ENCODE data around the gene ACADS.

The ACADS gene

DNA sequence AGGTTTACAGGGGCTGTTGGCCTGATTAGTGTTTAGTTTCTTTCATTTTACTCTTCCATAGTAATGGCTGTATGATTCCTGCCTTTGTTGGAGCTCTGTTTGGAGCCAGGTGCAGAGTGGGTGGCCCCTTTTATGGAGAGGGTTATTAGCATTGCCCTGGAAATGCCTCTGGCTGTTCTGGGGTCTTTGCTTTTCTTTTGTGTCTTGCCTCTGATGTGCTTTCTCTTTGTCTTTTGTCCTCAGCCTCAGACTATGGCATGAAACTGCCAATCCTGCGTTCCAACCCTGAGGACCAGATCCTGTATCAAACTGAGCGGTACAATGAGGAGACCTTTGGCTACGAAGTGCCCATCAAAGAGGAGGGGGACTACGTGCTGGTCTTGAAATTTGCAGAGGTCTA lies 31.8 kb upstream of the ACADS start:
- DNase-seq (ENCODE audit: low read depth, low spot score): no peak
- Histone ChIP-seq H3K27ac (no peak overlapping the region), H3K9me3 (ENCODE audit: low read depth, low read length) (no peaks in the 10 kb centered on the region), H3K9ac (ENCODE audit: insufficient read length) (no peak overlapping the region), H3K36me3 (ENCODE audit: insufficient read depth, low read length) (peaks cover 53% of the 10 kb centered on the region), H3K4me3 (no peak overlapping the region)
- TF ChIP-seq POLR2AphosphoS5 (IDR thresholded peaks at IDR 0.05; ENCODE audit: borderline replicate concordance, low read depth, low read length): no peak
- no peak for TF ChIP-seq FOXP2 (optimal IDR thresholded peaks at IDR 0.05; ENCODE audit: control extremely low read depth, extremely low read length, insufficient read depth)

DNA sequence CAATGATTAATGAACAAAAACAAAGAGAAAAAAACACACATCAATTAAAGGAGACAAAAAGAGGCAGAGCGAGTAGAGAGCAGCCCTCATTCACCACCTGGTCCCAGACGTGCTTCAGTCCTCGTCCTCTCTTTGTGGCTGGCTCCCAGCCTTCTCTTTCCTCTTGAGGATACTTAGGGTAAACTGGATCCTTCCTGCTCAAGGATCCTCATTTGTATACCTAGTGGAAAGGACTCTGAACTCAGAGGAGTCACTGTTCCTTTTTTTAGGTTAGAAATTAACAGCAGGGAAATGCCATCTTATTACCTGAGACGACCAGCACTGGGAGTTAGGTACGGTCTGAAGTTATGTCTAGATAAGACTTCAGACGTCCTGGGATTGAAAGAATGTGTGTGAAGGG lies 29.0 kb upstream of the ACADS start:
- H3K27ac ChIP-seq: no peak overlapping the region
- no peaks in the 10 kb centered on the region for H3K9me3 ChIP-seq (ENCODE audit: low read depth, low read length)
- TF ChIP-seq POLR2AphosphoS5 (IDR thresholded peaks at IDR 0.05; ENCODE audit: borderline replicate concordance, low read depth, low read length) (no peak), EZH2 (IDR thresholded peaks at IDR 0.05) (no peak), FOXP2 (optimal IDR thresholded peaks at IDR 0.05; ENCODE audit: control extremely low read depth, extremely low read length, insufficient read depth) (no peak)
- no peak overlapping the region for H3K9ac ChIP-seq (ENCODE audit: insufficient read length)
- no peak for DNase-seq (ENCODE audit: low read depth, low spot score)
- peaks cover 61% of the 10 kb centered on the region for H3K36me3 ChIP-seq (ENCODE audit: insufficient read depth, low read length)
- no peak overlapping the region for H3K4me3 ChIP-seq

GRCh38 chr12:120697344-120697743 lies 28.3 kb upstream of the ACADS start:
- Histone ChIP-seq H3K4me3 (no peak overlapping the region), H3K36me3 (ENCODE audit: insufficient read depth, low read length) (peaks cover 64% of the 10 kb centered on the region), H3K9ac (ENCODE audit: insufficient read length) (no peak overlapping the region)

DNA sequence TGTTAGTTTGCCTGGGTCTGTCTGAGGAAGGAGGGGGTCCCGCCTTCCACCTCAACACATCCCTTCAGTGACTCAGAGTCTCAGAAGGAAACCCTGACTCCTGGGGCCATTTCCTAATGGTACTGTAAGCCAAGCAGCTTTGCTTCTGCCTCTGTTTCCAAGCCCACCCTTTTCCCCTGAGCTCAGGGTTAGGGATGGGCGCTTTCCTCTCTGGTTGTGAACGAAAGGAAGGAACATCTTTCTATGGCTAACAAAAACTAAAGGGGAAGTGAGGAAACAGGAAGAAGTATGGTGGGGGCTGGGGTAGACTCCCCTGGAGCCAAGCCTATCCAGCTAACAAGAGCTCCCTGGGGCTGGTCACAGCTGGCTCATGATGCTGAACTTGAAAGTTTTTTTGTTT lies 27.0 kb upstream of the ACADS start:
- H3K9ac ChIP-seq (ENCODE audit: insufficient read length): no peak overlapping the region
- H3K27ac ChIP-seq: no peak overlapping the region
- no peaks in the 10 kb centered on the region for H3K9me3 ChIP-seq (ENCODE audit: low read depth, low read length)
- DNase-seq (ENCODE audit: low read depth, low spot score): no peak
- TF ChIP-seq POLR2AphosphoS5 (IDR thresholded peaks at IDR 0.05; ENCODE audit: borderline replicate concordance, low read depth, low read length) (no peak), FOXP2 (optimal IDR thresholded peaks at IDR 0.05; ENCODE audit: control extremely low read depth, extremely low read length, insufficient read depth) (no peak), EZH2 (IDR thresholded peaks at IDR 0.05) (no peak)
- no peak overlapping the region for H3K4me3 ChIP-seq
- peaks cover 62% of the 10 kb centered on the region for H3K36me3 ChIP-seq (ENCODE audit: insufficient read depth, low read length)

More at GRCh38 chr12:120697344-120697743, 28.3 kb upstream of the ACADS start:
- no peak for TF ChIP-seq FOXP2 (optimal IDR thresholded peaks at IDR 0.05; ENCODE audit: control extremely low read depth, extremely low read length, insufficient read depth)
- TF ChIP-seq EZH2 (IDR thresholded peaks at IDR 0.05): no peak
- TF ChIP-seq POLR2AphosphoS5 (IDR thresholded peaks at IDR 0.05; ENCODE audit: borderline replicate concordance, low read depth, low read length): no peak
- no peak for DNase-seq (ENCODE audit: low read depth, low spot score)
- Histone ChIP-seq H3K27ac (no peak overlapping the region), H3K9me3 (ENCODE audit: low read depth, low read length) (no peaks in the 10 kb centered on the region)

- Histone ChIP-seq H3K9ac (ENCODE audit: insufficient read length) (no peak overlapping the region), H3K4me3 (no peak overlapping the region), H3K36me3 (ENCODE audit: insufficient read depth, low read length) (peaks cover 53% of the 10 kb centered on the region), H3K9me3 (ENCODE audit: low read depth, low read length) (no peaks in the 10 kb centered on the region), H3K27ac (no peak overlapping the region)
- DNase-seq (ENCODE audit: low read depth, low spot score): no peak
- TF ChIP-seq POLR2AphosphoS5 (IDR thresholded peaks at IDR 0.05; ENCODE audit: borderline replicate concordance, low read depth, low read length) (no peak), EZH2 (IDR thresholded peaks at IDR 0.05) (no peak), FOXP2 (optimal IDR thresholded peaks at IDR 0.05; ENCODE audit: control extremely low read depth, extremely low read length, insufficient read depth) (no peak)
Measured at GRCh38 chr12:120699553-120699952, 26.1 kb upstream of the ACADS start.

GRCh38 chr12:120700886-120701285 lies 24.7 kb upstream of the ACADS start:
- Histone ChIP-seq H3K4me3 (no peak overlapping the region), H3K27ac (no peak overlapping the region), H3K9me3 (ENCODE audit: low read depth, low read length) (no peaks in the 10 kb centered on the region), H3K9ac (ENCODE audit: insufficient read length) (no peak overlapping the region), H3K36me3 (ENCODE audit: insufficient read depth, low read length) (peaks cover 40% of the 10 kb centered on the region)
- DNase-seq (ENCODE audit: low read depth, low spot score): no peak
- no peak for TF ChIP-seq EZH2 (IDR thresholded peaks at IDR 0.05)
- no peak for TF ChIP-seq FOXP2 (optimal IDR thresholded peaks at IDR 0.05; ENCODE audit: control extremely low read depth, extremely low read length, insufficient read depth)
- no peak for TF ChIP-seq POLR2AphosphoS5 (IDR thresholded peaks at IDR 0.05; ENCODE audit: borderline replicate concordance, low read depth, low read length)

- no peak overlapping the region for H3K27ac ChIP-seq
- H3K9ac ChIP-seq (ENCODE audit: insufficient read length): no peak overlapping the region
- H3K4me3 ChIP-seq: no peak overlapping the region
- peaks cover 22% of the 10 kb centered on the region for H3K36me3 ChIP-seq (ENCODE audit: insufficient read depth, low read length)
- no peak for DNase-seq (ENCODE audit: low read depth, low spot score)
- TF ChIP-seq POLR2AphosphoS5 (IDR thresholded peaks at IDR 0.05; ENCODE audit: borderline replicate concordance, low read depth, low read length) (no peak), FOXP2 (optimal IDR thresholded peaks at IDR 0.05; ENCODE audit: control extremely low read depth, extremely low read length, insufficient read depth) (no peak)
- no peaks in the 10 kb centered on the region for H3K9me3 ChIP-seq (ENCODE audit: low read depth, low read length)
Measured at GRCh38 chr12:120702637-120703036, 23.0 kb upstream of the ACADS start.

DNA sequence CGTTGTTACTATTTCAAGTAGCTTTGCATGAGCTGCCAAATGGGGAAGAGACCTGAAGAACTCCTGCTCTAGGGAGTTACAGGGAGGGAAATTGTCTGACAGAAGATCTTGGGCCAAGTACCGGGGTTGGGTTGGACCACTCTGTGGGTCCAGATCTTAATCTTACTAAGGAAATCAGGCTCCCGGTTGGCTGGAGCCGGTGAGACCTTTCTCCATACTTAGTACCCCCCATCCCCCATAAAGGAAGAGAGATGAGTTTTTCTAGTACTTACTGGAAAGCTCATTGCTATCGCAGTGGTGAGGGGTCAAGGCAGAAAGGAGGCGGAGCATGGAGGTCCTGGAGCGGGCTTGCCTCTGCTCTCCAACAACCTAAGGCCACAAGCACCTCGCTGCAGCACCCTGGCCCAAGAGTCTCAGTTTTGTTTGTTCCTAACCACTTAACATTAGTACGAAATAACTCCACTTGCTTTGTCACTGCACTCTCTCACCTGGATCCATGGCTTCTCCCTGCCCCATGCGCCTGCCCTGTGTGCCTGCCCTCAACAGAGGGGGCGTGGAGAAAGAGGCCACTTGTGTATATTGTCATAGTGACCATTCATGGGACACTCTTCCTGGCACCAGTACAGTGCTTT lies 22.2 kb upstream of the ACADS start:
- Histone ChIP-seq H3K9ac (ENCODE audit: insufficient read length) (no peak overlapping the region), H3K4me3 (no peak overlapping the region), H3K9me3 (ENCODE audit: low read depth, low read length) (no peaks in the 10 kb centered on the region), H3K27ac (no peak overlapping the region), H3K36me3 (ENCODE audit: insufficient read depth, low read length) (peaks cover 15% of the 10 kb centered on the region)
- DNase-seq (ENCODE audit: low read depth, low spot score): no peak
- no peak for TF ChIP-seq POLR2AphosphoS5 (IDR thresholded peaks at IDR 0.05; ENCODE audit: borderline replicate concordance, low read depth, low read length)
- no peak for TF ChIP-seq FOXP2 (optimal IDR thresholded peaks at IDR 0.05; ENCODE audit: control extremely low read depth, extremely low read length, insufficient read depth)
- no peak for TF ChIP-seq EZH2 (IDR thresholded peaks at IDR 0.05)

DNA sequence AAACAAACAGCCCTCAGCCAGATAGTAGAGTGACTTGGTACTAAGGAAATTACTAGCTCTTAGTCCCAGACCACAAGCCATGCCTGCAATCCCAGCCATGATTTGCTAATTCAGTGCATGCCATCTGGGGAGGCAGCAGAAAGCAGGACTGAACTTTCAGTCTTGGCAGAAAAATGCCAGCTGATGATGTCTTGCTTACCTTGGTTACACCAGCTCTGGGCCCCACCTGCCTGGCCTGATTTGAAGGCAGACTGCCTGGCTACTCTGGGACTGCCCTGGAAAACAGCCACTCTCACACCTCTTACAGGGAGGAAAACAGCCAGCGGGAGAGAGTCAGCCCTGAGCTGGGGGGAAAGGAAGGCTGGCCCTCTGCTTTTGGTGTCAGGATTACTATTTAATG lies 20.0 kb upstream of the ACADS start:
- DNase-seq (ENCODE audit: low read depth, low spot score): no peak
- H3K27ac ChIP-seq: no peak overlapping the region
- H3K9me3 ChIP-seq (ENCODE audit: low read depth, low read length): no peaks in the 10 kb centered on the region
- H3K4me3 ChIP-seq: no peak overlapping the region
- H3K36me3 ChIP-seq (ENCODE audit: insufficient read depth, low read length): peaks cover 3% of the 10 kb centered on the region; the same call in 1 of the 2 replicates
- H3K9ac ChIP-seq (ENCODE audit: insufficient read length): no peak overlapping the region
- TF ChIP-seq FOXP2 (optimal IDR thresholded peaks at IDR 0.05; ENCODE audit: control extremely low read depth, extremely low read length, insufficient read depth) (no peak), EZH2 (IDR thresholded peaks at IDR 0.05) (no peak), POLR2AphosphoS5 (IDR thresholded peaks at IDR 0.05; ENCODE audit: borderline replicate concordance, low read depth, low read length) (no peak)

All from SK-N-MC (cell line).